ENCODE results near the gene PHACTR4.

GRCh38 chr1:28494737-28495136 is 125.2 kb downstream of the PHACTR4 start:
- no peak for TF ChIP-seq CTCF (IDR thresholded peaks at IDR 0.05; ENCODE audit: low read depth, low read length, poor library complexity, severe bottlenecking)
- TF ChIP-seq EZH2phosphoT487 (IDR thresholded peaks at IDR 0.05; ENCODE audit: borderline replicate concordance, low read length), result no peak

All from DOHH2 (cell line).